ENCODE measurements around the gene RAB40C.

RAB40C gene, protein sequence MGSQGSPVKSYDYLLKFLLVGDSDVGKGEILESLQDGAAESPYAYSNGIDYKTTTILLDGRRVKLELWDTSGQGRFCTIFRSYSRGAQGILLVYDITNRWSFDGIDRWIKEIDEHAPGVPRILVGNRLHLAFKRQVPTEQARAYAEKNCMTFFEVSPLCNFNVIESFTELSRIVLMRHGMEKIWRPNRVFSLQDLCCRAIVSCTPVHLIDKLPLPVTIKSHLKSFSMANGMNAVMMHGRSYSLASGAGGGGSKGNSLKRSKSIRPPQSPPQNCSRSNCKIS

DNA sequence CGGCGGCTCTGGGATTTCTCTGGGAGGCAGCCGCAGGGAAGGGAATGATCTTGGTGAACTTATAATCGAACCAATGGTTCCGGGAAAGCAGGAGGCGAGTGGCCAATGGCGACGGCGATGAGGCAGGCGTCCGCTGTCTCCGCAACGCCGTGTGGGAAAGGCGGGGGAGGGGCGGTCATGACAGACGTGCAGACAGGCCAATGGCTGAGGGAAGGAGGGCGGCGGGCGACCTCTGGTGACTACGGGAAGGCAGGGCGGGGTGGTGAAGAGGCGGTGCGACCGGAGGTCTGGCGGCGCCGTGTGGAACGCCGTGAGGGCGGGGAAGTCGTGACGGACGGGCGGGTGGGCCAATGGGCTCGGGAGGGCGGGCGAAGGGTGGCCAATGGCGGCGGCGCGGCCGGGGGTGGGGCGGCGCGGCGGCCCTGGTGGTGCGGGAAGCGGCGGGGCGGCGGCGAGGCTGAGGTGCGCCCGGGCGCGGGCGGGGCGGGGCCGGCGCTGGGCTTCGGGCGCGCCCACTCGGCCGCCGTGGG, at the start of gene RAB40C:
Gene RAB40C (plus strand): TSS at position 409 of the 530 bp plus-strand sequence. CDS start 226 bp downstream, outside the sequence.
- Histone ChIP-seq H3K27me3 (ENCODE audit: insufficient read depth, low read depth, severe bottlenecking) (no peaks in the 10 kb centered on the region), H3K36me3 (peaks cover 19% of the 10 kb centered on the region), H3K9me3 (ENCODE audit: severe bottlenecking) (no peaks in the 10 kb centered on the region), H3K27ac (peak within 1 kb of the TSS; percentile 98), H3K4me3 (ENCODE audit: low read depth, low read length) (peak within 1 kb of the TSS; percentile 64)
- no peak for TF ChIP-seq CTCF (IDR thresholded peaks at IDR 0.05; ENCODE audit: low read depth, low read length)
- DNase-seq: peak; percentile 98

DNA sequence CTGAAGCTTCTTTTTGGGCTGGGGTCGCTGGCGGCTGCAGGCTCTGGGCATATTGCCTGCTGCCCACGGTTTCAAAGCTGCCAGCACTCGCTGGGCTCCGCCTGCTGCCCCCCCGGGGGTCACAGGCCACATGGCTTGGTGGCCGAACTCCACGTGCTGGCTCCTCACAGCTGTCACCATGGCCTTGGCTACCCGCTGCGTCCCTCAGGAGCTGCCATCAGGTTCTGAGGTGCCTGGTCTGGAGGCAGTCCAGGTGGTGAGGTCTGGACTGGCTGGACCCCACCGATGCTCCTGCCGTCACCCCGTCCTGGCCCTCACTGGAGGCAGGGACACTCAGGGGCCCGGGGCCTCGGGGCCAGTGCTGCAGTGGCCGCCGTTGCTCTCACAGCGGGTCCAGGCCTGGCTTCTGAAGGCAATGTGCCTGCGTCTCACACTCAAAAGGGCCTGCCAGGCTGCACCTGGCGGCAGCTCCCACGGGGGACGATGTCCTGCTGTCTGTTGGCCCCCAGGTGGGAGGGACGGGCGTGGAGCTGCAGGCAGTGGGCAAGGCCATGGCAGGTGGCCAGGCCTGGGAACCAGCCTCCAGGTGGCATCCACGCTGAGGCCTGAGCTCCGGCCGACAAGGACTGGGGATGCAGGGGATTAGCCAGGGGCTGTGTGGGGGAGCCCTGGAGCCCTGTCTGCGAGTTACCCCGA, 49.1 kb upstream of the RAB40C start:
- H3K36me3 ChIP-seq: peaks cover 12% of the 10 kb centered on the region
- H3K4me3 ChIP-seq (ENCODE audit: low read depth, low read length): no peak overlapping the region
- no peaks in the 10 kb centered on the region for H3K9me3 ChIP-seq (ENCODE audit: severe bottlenecking)
- DNase-seq: no peak
- H3K27ac ChIP-seq: no peak overlapping the region
- TF ChIP-seq CTCF (IDR thresholded peaks at IDR 0.05; ENCODE audit: low read depth, low read length): no peak
- no peaks in the 10 kb centered on the region for H3K27me3 ChIP-seq (ENCODE audit: insufficient read depth, low read depth, severe bottlenecking)

DNA sequence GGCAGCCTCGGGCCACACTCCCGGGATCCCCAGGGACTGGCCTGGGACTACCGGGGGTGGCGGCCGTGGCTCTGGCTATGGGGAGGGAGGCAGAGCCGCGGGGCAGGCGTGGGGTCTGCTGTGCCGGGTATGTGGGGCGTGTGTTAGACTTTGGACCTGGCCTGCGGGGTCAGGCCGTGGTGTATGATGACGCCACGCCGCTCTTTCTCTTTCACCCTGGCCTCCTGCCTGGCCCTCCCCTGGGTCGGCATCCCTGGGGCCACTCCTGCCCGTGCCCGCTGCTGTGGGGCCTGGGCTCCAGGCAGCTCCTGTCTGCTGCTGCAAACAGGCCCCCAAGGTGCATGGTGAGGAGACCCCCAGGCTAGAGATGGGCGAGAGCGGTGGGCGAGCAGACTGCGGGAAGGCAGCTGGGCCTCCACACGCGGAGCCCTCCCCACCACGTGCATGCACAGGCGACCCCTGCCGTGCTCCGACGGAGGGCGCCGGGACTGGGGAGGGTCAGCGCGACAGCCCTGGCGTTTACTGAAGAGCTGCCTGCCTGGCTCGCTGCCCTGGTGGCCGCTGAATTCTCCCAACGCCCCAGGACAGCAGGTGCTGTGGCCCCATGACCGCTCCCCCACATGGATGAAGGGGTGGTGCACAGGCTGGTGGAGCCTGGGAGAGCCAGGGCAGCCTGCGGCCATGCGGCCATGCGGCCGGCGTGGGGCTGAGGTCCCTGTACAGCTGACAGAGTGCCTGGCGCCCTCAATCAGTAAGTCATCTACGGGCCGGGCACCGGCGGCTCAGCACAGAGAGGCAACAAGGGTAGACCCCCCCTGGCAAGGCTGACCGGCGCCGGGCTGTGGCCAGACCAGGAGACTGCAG, 46.3 kb upstream of the RAB40C start:
- Histone ChIP-seq H3K27ac (no peak overlapping the region), H3K27me3 (ENCODE audit: insufficient read depth, low read depth, severe bottlenecking) (no peaks in the 10 kb centered on the region), H3K9me3 (ENCODE audit: severe bottlenecking) (no peaks in the 10 kb centered on the region), H3K36me3 (peaks cover 8% of the 10 kb centered on the region), H3K4me3 (ENCODE audit: low read depth, low read length) (no peak overlapping the region)
- DNase-seq: no peak
- TF ChIP-seq CTCF (IDR thresholded peaks at IDR 0.05; ENCODE audit: low read depth, low read length): no peak

GRCh38 chr16:544517-544916, 45.3 kb upstream of the RAB40C start:
- peaks cover 6% of the 10 kb centered on the region for H3K36me3 ChIP-seq
- H3K4me3 ChIP-seq (ENCODE audit: low read depth, low read length): no peak overlapping the region
- no peak for DNase-seq
- no peaks in the 10 kb centered on the region for H3K27me3 ChIP-seq (ENCODE audit: insufficient read depth, low read depth, severe bottlenecking)
- H3K27ac ChIP-seq: no peak overlapping the region
- H3K9me3 ChIP-seq (ENCODE audit: severe bottlenecking): no peaks in the 10 kb centered on the region
- TF ChIP-seq CTCF (IDR thresholded peaks at IDR 0.05; ENCODE audit: low read depth, low read length): no peak

DNA sequence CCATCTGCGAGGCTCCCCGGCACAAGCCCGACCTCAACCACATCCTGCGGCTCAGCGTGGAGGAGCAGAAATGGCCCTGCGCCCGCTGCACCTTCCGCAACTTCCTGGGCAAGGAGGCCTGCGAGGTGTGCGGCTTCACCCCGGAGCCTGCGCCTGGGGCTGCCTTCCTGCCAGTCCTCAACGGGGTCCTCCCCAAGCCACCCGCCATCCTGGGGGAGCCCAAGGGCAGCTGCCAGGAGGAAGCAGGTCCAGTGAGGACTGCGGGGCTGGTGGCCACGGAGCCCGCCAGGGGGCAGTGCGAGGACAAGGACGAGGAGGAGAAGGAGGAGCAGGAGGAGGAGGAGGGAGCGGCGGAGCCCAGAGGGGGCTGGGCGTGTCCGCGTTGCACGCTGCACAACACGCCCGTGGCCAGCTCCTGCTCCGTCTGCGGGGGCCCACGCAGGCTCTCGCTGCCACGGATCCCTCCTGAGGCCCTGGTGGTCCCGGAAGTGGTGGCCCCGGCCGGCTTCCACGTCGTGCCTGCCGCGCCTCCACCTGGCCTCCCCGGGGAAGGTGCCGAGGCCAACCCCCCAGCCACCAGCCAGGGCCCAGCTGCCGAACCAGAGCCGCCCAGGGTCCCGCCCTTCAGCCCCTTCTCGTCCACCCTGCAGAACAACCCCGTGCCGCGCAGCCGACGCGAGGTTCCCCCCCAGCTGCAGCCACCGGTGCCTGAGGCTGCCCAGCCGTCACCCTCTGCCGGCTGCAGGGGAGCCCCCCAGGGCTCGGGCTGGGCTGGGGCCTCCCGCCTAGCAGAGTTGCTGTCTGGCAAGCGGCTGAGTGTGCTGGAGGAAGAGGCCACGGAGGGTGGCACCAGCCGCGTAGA, 42.7 kb upstream of the RAB40C start:
- peak; percentile 94 for TF ChIP-seq CTCF (IDR thresholded peaks at IDR 0.05; ENCODE audit: low read depth, low read length)
- no peaks in the 10 kb centered on the region for H3K9me3 ChIP-seq (ENCODE audit: severe bottlenecking)
- peaks cover 23% of the 10 kb centered on the region for H3K36me3 ChIP-seq
- no peak overlapping the region for H3K4me3 ChIP-seq (ENCODE audit: low read depth, low read length)
- DNase-seq: peak; percentile 95
- no peaks in the 10 kb centered on the region for H3K27me3 ChIP-seq (ENCODE audit: insufficient read depth, low read depth, severe bottlenecking)
- H3K27ac ChIP-seq: no peak overlapping the region
